AG09309 (cell line): ENCODE results near the gene ADGRD1.

Experiments
- DNase-seq: peaks from one replicate; pipeline ENCODE4 v3.0.0-alpha.2; 2010; ENCODE audit warnings: low read depth
- H3K4me3 ChIP-seq: 2 replicates; pipeline ENCODE4 v1.5.1; 2011; ENCODE audit warnings: mild to moderate bottlenecking, low read depth, low read length, moderate library complexity; ENCODE audit not compliant: control insufficient read depth
- TF ChIP-seq, protein P1 (sequence below): IDR thresholded peaks from 2 replicates; pipeline ENCODE4 v1.5.1; 2011; ENCODE audit warnings: mild to moderate bottlenecking, low read depth, low read length, inconsistent platforms; ENCODE audit not compliant: insufficient read depth, control insufficient read depth; ENCODE audit errors: missing control alignments

The ADGRD1 gene

GRCh38 chr12:131006036-131006735 is 52.5 kb downstream of the ADGRD1 start:
- DNase-seq = no peak
- TF ChIP-seq, protein P1, sequence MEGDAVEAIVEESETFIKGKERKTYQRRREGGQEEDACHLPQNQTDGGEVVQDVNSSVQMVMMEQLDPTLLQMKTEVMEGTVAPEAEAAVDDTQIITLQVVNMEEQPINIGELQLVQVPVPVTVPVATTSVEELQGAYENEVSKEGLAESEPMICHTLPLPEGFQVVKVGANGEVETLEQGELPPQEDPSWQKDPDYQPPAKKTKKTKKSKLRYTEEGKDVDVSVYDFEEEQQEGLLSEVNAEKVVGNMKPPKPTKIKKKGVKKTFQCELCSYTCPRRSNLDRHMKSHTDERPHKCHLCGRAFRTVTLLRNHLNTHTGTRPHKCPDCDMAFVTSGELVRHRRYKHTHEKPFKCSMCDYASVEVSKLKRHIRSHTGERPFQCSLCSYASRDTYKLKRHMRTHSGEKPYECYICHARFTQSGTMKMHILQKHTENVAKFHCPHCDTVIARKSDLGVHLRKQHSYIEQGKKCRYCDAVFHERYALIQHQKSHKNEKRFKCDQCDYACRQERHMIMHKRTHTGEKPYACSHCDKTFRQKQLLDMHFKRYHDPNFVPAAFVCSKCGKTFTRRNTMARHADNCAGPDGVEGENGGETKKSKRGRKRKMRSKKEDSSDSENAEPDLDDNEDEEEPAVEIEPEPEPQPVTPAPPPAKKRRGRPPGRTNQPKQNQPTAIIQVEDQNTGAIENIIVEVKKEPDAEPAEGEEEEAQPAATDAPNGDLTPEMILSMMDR = no peak
- H3K4me3 ChIP-seq = no peak overlapping the region

DNA sequence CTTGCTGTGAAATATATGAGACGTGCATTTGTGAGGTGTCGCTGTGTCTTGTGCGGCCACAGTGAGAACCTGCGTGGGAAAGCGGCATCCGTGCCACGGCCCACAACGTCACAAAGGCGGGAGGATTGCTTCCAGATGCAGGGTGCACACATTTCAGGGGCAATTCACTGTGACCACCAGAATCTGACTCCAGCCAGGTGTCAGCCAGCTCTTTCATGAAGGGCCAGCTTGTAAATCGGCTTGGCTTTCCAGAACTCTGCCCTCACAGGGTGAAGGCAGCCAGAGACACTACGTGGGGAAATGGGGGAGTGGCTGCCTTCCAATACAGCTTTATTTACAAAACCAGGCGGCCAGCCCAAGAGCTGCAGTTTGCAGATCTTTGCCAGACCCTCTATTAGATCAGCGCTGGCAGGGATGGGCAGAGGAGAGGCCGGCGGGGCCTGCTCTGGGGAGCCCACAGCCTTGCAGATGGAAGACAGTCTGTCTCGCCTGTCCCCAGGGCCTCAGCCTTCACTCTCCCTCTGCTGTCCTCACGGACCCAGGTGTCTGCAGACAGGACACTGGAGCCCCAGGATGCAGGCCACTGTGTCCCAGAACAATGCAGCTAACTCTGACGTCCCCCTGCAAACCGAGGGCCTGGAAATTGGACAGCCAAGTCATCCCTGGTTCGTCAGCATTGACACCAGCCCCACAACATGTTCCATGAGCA is 53.5 kb downstream of the ADGRD1 start:
- no peak for DNase-seq
- H3K4me3 ChIP-seq = no peak overlapping the region
- TF ChIP-seq, protein P1 = no peak

DNA sequence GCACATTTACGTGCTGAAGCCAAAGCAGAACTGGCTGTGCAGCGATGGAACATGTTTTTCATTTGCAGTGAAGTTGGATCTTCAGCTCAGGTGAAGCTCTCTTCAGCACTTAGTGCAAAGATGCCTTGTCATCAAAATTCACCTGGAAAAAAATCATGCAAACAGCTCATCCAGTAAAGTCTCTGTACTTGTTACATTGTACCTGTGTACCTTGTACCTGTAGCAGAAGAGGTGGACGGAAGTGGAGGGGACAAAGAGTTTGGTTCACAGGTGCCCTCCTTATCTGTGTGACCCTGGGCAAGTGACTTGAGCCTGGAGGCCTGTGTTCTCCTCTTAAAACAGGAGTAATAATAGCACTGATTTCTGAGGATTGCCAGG is 54.0 kb downstream of the ADGRD1 start:
- H3K4me3 ChIP-seq = no peak overlapping the region

GRCh38 chr12:131008131-131008912 is 54.6 kb downstream of the ADGRD1 start:
- no peak overlapping the region for H3K4me3 ChIP-seq
- no peak for DNase-seq
- TF ChIP-seq, protein P1 = no peak

More for the DNA sequence above, 54.0 kb downstream of the ADGRD1 start:
- TF ChIP-seq, protein P1 = no peak
- no peak for DNase-seq

DNA sequence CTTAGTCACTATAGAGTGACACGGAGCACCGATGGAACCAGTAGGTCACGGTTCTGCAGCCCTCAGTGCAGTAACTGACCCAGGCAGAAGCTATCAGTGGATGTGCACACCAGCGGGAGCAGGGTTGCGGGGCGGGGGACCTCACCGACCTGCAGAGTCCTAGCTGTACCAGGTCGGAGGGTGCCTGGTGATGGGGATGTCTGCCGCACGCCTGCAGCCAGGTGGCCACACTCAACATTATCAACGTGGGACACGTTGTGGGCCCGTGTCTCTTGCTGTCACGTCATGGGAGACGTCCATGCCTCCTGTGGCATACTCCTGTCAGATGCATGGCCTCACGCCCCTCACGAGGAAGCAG is 55.2 kb downstream of the ADGRD1 start:
- no peak for DNase-seq
- no peak overlapping the region for H3K4me3 ChIP-seq
- TF ChIP-seq, protein P1 = no peak

- no peak for DNase-seq
- no peak overlapping the region for H3K4me3 ChIP-seq
- TF ChIP-seq, protein P1 = no peak
These were observed 56.1 kb downstream of the ADGRD1 start for GRCh38 chr12:131009595-131010395.
